GM19397 (cell line): ENCODE results near the gene PBX3.

ENCODE experiments used
- ATAC-seq: cut with Tn5 transposase; IDR thresholded peaks from one replicate; pipeline ENCODE4 v1.9.1; 2021; ENCODE audit warnings: mild to moderate bottlenecking, moderate library complexity; ENCODE audit not compliant: unreplicated experiment

PBX3 gene

GRCh38 chr9:125990186-125990792 is 243.1 kb downstream of the PBX3 start:
- no peak for ATAC-seq

DNA sequence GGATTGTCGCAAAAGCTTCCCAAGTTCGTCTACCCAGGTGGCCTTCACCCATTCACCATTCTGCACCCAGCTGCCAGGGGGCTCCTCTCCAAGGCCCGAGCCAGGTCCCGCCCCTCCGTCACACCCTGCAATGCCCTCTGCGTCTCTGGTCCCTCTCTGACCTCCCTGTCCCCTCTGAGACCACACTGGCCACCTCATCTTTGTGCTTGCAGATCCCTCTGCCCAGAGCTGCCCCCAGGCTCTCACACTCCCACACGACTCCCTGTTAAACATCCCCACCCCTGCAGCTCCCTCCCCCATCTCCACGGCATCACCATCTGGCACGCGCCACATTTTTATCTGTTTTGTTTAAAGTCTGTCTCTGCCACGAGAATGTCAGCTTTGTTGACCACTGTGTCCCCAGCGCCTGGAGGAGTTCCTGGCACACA is 243.6 kb downstream of the PBX3 start:
- ATAC-seq: no peak

GRCh38 chr9:125991886-125992529 is 244.8 kb downstream of the PBX3 start:
- no peak for ATAC-seq

DNA sequence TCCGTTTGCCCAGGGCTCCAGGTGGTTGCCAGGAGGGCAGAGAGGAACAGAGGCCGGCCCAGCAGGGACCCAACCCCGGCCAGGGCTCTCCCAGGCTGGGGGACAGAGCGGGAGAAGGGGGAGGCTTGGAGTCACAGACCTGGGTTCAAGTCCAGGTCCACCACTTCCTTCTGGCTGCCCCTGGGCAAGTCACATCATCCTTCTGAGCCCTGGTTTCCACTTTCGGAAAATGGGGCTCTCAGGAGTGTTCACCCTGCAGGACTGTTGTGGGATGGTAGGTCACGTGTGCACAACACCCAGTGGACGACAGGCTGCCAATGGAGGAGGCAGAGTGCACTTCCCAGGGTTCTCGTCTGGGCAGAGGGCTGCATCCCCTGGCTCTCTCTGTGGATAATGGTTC is 245.4 kb downstream of the PBX3 start:
- no peak for ATAC-seq

DNA sequence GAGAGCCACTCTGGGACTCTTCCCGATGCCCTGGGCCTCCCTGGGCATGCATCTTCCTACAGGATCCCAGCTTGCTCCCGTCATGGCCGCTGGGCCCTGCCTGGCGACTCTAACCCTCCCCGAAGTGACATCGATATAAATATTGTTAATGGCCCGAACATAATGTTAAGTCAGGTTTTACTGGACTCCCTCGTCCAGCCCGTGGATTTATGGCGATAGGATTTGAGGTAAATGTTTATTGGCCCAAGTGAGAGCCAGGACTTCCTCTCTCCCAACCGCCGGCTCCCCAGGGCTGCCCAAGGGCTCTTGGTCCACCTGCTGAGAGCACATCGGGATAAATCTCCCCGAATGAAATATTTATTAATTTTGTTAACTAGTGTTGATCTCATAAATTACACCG is 246.3 kb downstream of the PBX3 start:
- ATAC-seq: no peak

DNA sequence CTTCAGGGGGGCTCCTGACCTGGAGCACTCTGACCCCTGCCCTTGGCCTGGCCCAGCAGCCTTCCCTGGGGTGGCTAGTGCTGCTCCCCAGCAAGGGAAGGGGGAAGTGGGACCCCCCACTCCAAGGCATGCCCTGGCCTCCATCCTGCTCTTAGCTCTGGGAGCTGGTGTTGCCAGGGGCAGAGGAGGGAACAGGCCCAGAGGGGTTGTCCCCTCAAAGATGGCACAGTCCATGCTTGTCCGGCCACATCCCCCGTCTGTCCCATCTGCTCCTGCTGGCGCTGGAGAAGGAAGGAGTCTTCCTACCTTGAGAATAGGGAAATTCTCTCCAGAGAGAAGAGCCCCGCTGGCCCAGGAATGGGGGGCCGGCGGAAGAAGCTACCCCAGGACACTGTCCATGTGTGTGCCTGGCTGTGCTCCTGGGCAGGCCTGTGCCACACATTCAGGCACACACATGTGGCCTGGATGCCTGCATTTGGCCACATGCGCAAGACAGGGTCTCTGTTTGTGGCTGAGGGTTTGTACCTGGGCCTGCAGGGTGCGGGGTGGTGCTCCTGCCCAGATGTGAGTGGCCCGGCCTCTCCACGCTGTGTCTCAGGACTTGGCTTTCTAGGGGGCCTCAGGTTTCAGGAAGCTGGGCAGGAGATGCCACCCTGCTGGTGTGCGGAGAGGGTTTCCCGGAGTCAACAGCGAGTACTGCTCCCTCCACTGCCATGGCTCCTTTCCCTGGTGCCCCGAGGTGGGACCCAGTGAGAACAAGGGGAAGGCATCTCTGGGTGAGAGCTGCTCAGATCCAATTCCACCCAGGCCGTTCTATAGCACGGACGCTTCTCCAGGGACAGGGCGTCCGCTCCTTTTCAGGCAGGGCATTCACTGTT is 247.1 kb downstream of the PBX3 start:
- no peak for ATAC-seq

GRCh38 chr9:125995006-125995405 is 247.8 kb downstream of the PBX3 start:
- ATAC-seq: no peak

- no peak for ATAC-seq
These were observed 248.5 kb downstream of the PBX3 start for GRCh38 chr9:125995706-125996105.

DNA sequence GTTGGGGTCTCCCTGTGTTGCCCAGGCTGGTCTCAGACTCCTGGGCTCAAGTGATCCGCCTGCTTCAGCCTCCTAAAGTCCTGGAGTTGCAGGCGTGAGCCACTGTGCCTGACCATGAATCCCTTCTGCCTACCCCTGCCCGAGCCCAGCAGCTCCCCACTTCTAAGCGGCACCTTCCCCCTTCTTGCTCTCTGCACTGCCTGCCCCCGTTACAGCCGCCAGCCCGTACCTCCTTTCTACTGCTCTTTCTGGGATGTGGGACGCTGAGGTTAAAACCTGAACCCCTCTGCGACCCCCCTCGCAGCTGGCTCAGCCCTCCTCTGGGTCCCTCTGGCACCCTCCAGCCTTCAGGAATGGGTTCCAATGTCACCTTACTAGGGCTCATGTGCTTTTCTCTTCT is 249.6 kb downstream of the PBX3 start:
- ATAC-seq: no peak

- no peak for ATAC-seq
These were observed 250.1 kb downstream of the PBX3 start for GRCh38 chr9:125997196-125997823.

- ATAC-seq: no peak
These were observed 251.8 kb downstream of the PBX3 start for GRCh38 chr9:125998837-125999503.

GRCh38 chr9:125999504-125999881 is 252.3 kb downstream of the PBX3 start:
- ATAC-seq: no peak

- no peak for ATAC-seq
These were observed 253.1 kb downstream of the PBX3 start for GRCh38 chr9:126000256-126000655.

- no peak for ATAC-seq
These were observed 253.8 kb downstream of the PBX3 start for GRCh38 chr9:126000731-126001580.

GRCh38 chr9:126001581-126002225 is 254.5 kb downstream of the PBX3 start:
- ATAC-seq: no peak

DNA sequence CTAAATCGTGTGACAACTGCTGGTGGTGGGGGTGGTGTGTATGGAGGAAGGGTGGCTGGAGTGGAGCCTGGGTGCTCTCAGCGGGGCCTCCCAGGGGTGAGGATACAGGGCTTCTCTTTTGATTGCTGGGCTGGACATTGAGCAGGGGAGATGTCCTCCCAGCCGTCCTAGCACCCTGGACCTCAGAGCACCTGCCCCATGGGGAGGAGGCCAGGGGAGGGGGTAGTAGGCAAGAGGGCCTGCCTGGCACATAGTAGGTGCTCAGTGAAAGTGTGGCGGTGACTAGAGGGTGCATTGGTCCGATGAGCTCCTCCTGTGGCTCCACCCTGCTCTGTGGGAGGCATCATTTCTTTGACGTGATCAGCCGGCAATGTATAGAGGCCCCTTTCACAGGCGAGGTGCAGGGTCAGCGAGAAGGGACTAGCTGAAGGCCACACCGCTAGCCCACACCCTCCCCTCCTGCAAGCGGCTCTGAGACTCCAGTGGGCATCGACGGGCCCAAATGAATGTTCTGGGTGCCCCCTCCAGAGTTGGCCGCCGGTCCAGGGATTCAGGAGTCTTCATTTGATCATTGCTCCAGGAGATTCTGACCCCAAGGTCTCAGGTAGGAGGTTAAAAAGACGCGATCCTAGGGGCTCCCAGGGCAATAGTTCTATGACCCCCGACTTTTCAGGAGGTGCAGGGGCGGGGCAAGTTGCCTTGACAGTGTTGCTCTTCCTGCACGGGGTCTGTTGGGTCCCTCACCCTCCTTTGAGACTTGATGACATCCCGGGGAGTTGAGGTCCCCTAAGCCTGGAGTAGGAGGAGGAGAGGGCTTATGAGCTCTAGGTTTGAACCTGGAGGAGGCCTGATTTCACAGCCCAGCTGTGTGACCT is 255.5 kb downstream of the PBX3 start:
- no peak for ATAC-seq

- ATAC-seq: no peak
These were observed 261.9 kb downstream of the PBX3 start for GRCh38 chr9:126009047-126009446.

DNA sequence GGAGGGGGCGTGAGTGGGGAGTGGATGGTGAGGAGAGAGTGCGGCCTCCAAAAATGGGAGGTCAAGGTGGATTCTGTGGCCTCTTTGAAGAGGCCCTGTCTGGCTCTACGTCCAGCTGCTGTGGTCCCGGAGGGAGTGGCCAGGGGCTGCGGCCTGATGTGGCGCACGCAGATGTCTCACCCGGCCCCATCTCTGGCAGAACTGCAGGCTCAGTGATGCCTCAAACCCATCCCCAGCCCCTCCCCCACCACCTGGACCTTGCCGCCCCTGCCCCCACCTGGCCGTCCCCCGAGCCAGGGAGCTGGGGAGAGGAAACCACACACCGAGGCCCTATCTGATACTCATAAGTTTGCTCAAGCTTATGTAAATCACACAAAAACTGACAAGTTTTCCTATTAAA is 267.6 kb downstream of the PBX3 start:
- no peak for ATAC-seq

- ATAC-seq: no peak
These were observed 268.3 kb downstream of the PBX3 start for GRCh38 chr9:126015424-126015823.
